SJCRH30 (cell line): ENCODE measurements around the gene KCNH2. TPM values are rescaled to one million over a fixed set of nuclear protein-coding genes. Genes with fewer than 3 reads are reported as not detected.

ENCODE experiments used
- total RNA-seq: library from RNA; depleted of rRNA; stranded (reverse); fragments of >200 nt; shearing (Covaris generic); gene quantifications from 2 replicates; pipeline ENCODE4 v1.2.3, GENCODE V29; 2014; rRNA removed

Gene KCNH2
- total RNA-seq, 1 experiment from 2014 or later, result 19.3 TPM

Other genes starting within 250 kb of the KCNH2 start
- gene GIMAP5, start 240.9 kb downstream of the KCNH2 start, total RNA-seq, result not detected in 2 replicates
- not detected in 2 replicates for gene TMEM176B, start 178.0 kb downstream of the KCNH2 start, total RNA-seq
- not detected in 2 replicates for gene TMEM176A, start 177.6 kb downstream of the KCNH2 start, total RNA-seq
- gene AOC1, start 125.8 kb downstream of the KCNH2 start, total RNA-seq, result not detected in 2 replicates
- gene NOS3, start 12.7 kb upstream of the KCNH2 start, total RNA-seq, result 0.05 and 0.20 TPM in 2 replicates
- gene ATG9B, start 46.2 kb upstream of the KCNH2 start, total RNA-seq, result 0.08 TPM in 1 of 2 replicates, not detected in the other
- 20.8 and 22.3 TPM in 2 replicates for gene ABCB8, start 50.1 kb upstream of the KCNH2 start, total RNA-seq
- gene ASIC3, start 70.2 kb upstream of the KCNH2 start, total RNA-seq, result 1.3 and 1.5 TPM in 2 replicates
- 34.3 and 39.2 TPM in 2 replicates for gene CDK5, start 79.6 kb upstream of the KCNH2 start, total RNA-seq
- gene SLC4A2, start 81.3 kb upstream of the KCNH2 start, total RNA-seq, result 129 and 132 TPM in 2 replicates
- gene FASTK, start 102.5 kb upstream of the KCNH2 start, total RNA-seq, result 62.2 and 92.8 TPM in 2 replicates
- 43.5 and 44.2 TPM in 2 replicates for gene TMUB1, start 105.2 kb upstream of the KCNH2 start, total RNA-seq
- 59.7 and 62.9 TPM in 2 replicates for gene AGAP3, start 108.2 kb upstream of the KCNH2 start, total RNA-seq
- 0.48 and 0.95 TPM in 2 replicates for gene GBX1, start 189.4 kb upstream of the KCNH2 start, total RNA-seq
- gene ASB10, start 208.9 kb upstream of the KCNH2 start, total RNA-seq, result not detected in 2 replicates
- gene H2BK1, start 232.2 kb upstream of the KCNH2 start, total RNA-seq, result not detected in 2 replicates
- 77.6 and 77.7 TPM in 2 replicates for gene ABCF2, start 248.9 kb upstream of the KCNH2 start, total RNA-seq